Liver (tissue), 9 donors: ENCODE results near the gene VSTM2L. TPM values are rescaled to one million over a fixed set of nuclear protein-coding genes. Genes with fewer than 3 reads are reported as not detected.

Source experiments
- DNase-seq: peaks from one replicate; pipeline ENCODE4 v3.0.0-alpha.2; 2017; ENCODE audit warnings: low spot score
- H3K27ac ChIP-seq, 2 donors: one replicate each; pipeline ENCODE4 v1.7.0; 2013; ENCODE audit warnings: inconsistent platforms in 2 of 2, low read length in 2 of 2, control low read depth in 1 of 2, low read depth in 1 of 2, mild to moderate bottlenecking in 1 of 2
- H3K27me3 ChIP-seq, 4 donors: one replicate each; pipeline versions ENCODE4 v1.6.1 to v1.7.0; 2013; ENCODE audit warnings: low read length in 3 of 4, inconsistent platforms in 1 of 4, mild to moderate bottlenecking in 1 of 4, moderate library complexity in 1 of 4; ENCODE audit not compliant: control insufficient read depth in 4 of 4, insufficient read depth in 4 of 4
- H3K36me3 ChIP-seq, 4 donors: one replicate each; pipeline versions ENCODE4 v1.6.1 to v1.7.0; 2013; ENCODE audit warnings: low read length in 3 of 4, mild to moderate bottlenecking in 3 of 4, low read depth in 1 of 4, moderate library complexity in 1 of 4; ENCODE audit not compliant: control insufficient read depth in 4 of 4, insufficient read depth in 3 of 4
- H3K4me1 ChIP-seq, 4 donors: one replicate each; pipeline versions ENCODE4 v1.6.1 to v1.7.0; 2013; ENCODE audit warnings: low read length in 3 of 4, mild to moderate bottlenecking in 3 of 4, moderate library complexity in 1 of 4; ENCODE audit not compliant: control insufficient read depth in 4 of 4, insufficient read depth in 4 of 4
- H3K4me3 ChIP-seq, 3 donors: one replicate each; pipeline versions ENCODE4 v1.6.1 to v1.7.0; 2013; ENCODE audit warnings: low read length in 3 of 3, control low read depth in 1 of 3, low read depth in 1 of 3, mild to moderate bottlenecking in 1 of 3
- H3K9ac ChIP-seq, 2 donors: one replicate each; pipeline ENCODE4 v1.7.0; 2013; ENCODE audit warnings: low read length in 2 of 2, mild to moderate bottlenecking in 2 of 2, moderate library complexity in 2 of 2, control low read depth in 1 of 2, low read depth in 1 of 2
- H3K9me3 ChIP-seq, 4 donors: one replicate each; pipeline versions ENCODE4 v1.6.1 to v1.7.0; 2013; ENCODE audit warnings: low read length in 3 of 4; ENCODE audit not compliant: control insufficient read depth in 4 of 4
- EGR1 ChIP-seq, 2 donors: IDR thresholded peaks; 2 replicates each; pipeline ENCODE4 v1.6.1; 2016 to 2018; ENCODE audit warnings: antibody characterized with exemption in 2 of 2, low read depth in 2 of 2
- FOXA1 ChIP-seq: IDR thresholded peaks from 2 replicates; pipeline ENCODE4 v1.6.1; 2016; ENCODE audit warnings: antibody characterized with exemption
- FOXA2 ChIP-seq: IDR thresholded peaks from 2 replicates; pipeline ENCODE4 v1.6.1; 2016; ENCODE audit warnings: antibody characterized with exemption
- HNF4A ChIP-seq, 2 donors: conservative IDR thresholded peaks; 2 replicates each; pipeline ENCODE4 v1.6.1; 2016; ENCODE audit warnings: antibody characterized with exemption in 2 of 2, mild to moderate bottlenecking in 2 of 2
- HNF4G ChIP-seq: IDR thresholded peaks from 2 replicates; pipeline ENCODE4 v1.6.1; 2016; ENCODE audit warnings: antibody characterized with exemption
- NR2F2 ChIP-seq: IDR thresholded peaks from 2 replicates; pipeline ENCODE4 v1.6.1; 2016; ENCODE audit warnings: antibody characterized with exemption
- RAD21 ChIP-seq, 2 donors: IDR thresholded peaks; 2 replicates each; pipeline ENCODE4 v1.6.1; 2016; ENCODE audit warnings: antibody characterized with exemption in 2 of 2, mild to moderate bottlenecking in 2 of 2
- RXRA ChIP-seq, 2 donors: IDR thresholded peaks; 2 replicates each; pipeline ENCODE4 v1.6.1; 2017 to 2018; ENCODE audit warnings: antibody characterized with exemption in 2 of 2, mild to moderate bottlenecking in 1 of 2
- SP1 ChIP-seq: IDR thresholded peaks from 2 replicates; pipeline ENCODE4 v1.6.1; 2018; ENCODE audit warnings: antibody characterized with exemption, mild to moderate bottlenecking
- TAF1 ChIP-seq: conservative IDR thresholded peaks from 2 replicates; pipeline ENCODE4 v1.6.1; 2016; ENCODE audit warnings: antibody characterized with exemption, mild to moderate bottlenecking
- YY1 ChIP-seq: IDR thresholded peaks from 2 replicates; pipeline ENCODE4 v1.6.1; 2016; ENCODE audit warnings: antibody characterized with exemption, mild to moderate bottlenecking
- WGBS: extraction: QIAGEN DNeasy Blood & Tissue Kit; methylation state at CpG from one replicate; pipeline ENCODE4 v1.1.7; 2013; 5-methylcytosine and 5-hydroxymethylcytosine counted together
- polyA plus RNA-seq, 2 donors: library from polyadenylated mRNA; stranded (reverse) in 1 of 2; unstranded in 1 of 2; fragments of 200-250 nt in 1 of 2; fragments of >200 nt in 1 of 2; fragmentation: Nextera tagmentation in 1 of 2; extraction: Ambion mirVana in 1 of 2; gene quantifications; one replicate each; pipeline versions ENCODE4 v1.2.1 to v1.2.3, GENCODE V29; 2013 to 2015
- total RNA-seq, 2 donors: library from RNA; depleted of rRNA; stranded (reverse); fragments of >200 nt; gene quantifications; one replicate each; pipeline ENCODE4 v1.2.3, GENCODE V29; 2014
- TF ChIP-seq, protein P1 (sequence below): IDR thresholded peaks from 2 replicates; pipeline ENCODE4 v1.6.1; 2016; ENCODE audit warnings: antibody characterized with exemption
- TF ChIP-seq, protein P2 (sequence below): IDR thresholded peaks from 2 replicates; pipeline ENCODE4 v1.6.1; 2016; ENCODE audit warnings: antibody characterized with exemption
- TF ChIP-seq, protein P3 (sequence below): fragments of 150-350 bp; IDR thresholded peaks from 2 replicates; pipeline ENCODE4 v1.5.1; 2017; ENCODE audit warnings: improper control_type of control experiment, low read depth, low read length; ENCODE audit not compliant: missing input control
- TF ChIP-seq, protein P4 (sequence below): IDR thresholded peaks from 2 replicates; pipeline ENCODE4 v1.6.1; 2016; ENCODE audit warnings: antibody characterized with exemption, mild to moderate bottlenecking
- TF ChIP-seq, protein P5 (sequence below): IDR thresholded peaks from 2 replicates; pipeline ENCODE4 v1.6.1; 2016; ENCODE audit warnings: antibody characterized with exemption
- donor health status: healthy.
- donor health status: healthy.
- donor health status: healthy.
- donor health status: healthy.
- donor health status: healthy.

Gene VSTM2L
- total and polyA plus RNA-seq, 4 donors = 0.31 to 0.79 (median 0.56) TPM

DNA sequence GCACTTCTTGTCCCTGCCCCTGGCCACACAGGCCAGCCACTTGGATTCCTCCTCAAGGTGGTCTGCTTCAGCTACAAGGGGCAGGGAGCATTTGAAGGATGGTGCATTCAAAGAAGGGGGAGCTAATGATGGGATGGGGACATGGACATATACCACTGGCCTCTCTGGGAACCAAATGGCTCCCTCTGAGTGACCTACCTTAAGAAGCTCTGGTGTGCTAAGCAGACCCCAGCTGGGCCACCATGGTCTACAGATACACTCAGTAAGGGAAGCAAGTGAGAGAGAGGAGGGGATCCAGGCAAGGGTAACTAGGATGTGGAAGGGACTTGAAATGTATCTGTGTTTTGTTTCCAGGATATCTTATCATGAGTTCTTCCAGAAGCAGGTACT is 67.9 kb downstream of the VSTM2L start:
- H3K36me3 ChIP-seq = no peaks in the 10 kb centered on the region
- TF ChIP-seq EGR1 (IDR thresholded peaks at IDR 0.05; ENCODE audit: low read depth in 2 of 2) (no peak), FOXA1 (no peak), RAD21 (IDR thresholded peaks at IDR 0.05) (no peak), HNF4G (no peak), FOXA2 (no peak)
- TF ChIP-seq, protein P1, sequence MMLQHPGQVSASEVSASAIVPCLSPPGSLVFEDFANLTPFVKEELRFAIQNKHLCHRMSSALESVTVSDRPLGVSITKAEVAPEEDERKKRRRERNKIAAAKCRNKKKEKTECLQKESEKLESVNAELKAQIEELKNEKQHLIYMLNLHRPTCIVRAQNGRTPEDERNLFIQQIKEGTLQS = no peak
- TF ChIP-seq, protein P2, sequence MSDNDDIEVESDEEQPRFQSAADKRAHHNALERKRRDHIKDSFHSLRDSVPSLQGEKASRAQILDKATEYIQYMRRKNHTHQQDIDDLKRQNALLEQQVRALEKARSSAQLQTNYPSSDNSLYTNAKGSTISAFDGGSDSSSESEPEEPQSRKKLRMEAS = no peak
- TF ChIP-seq, protein P3, sequence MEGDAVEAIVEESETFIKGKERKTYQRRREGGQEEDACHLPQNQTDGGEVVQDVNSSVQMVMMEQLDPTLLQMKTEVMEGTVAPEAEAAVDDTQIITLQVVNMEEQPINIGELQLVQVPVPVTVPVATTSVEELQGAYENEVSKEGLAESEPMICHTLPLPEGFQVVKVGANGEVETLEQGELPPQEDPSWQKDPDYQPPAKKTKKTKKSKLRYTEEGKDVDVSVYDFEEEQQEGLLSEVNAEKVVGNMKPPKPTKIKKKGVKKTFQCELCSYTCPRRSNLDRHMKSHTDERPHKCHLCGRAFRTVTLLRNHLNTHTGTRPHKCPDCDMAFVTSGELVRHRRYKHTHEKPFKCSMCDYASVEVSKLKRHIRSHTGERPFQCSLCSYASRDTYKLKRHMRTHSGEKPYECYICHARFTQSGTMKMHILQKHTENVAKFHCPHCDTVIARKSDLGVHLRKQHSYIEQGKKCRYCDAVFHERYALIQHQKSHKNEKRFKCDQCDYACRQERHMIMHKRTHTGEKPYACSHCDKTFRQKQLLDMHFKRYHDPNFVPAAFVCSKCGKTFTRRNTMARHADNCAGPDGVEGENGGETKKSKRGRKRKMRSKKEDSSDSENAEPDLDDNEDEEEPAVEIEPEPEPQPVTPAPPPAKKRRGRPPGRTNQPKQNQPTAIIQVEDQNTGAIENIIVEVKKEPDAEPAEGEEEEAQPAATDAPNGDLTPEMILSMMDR = no peak
- H3K4me3 ChIP-seq = no peak overlapping the region
- no peaks in the 10 kb centered on the region for H3K4me1 ChIP-seq
- no peak for DNase-seq
- no peaks in the 10 kb centered on the region for H3K27me3 ChIP-seq
- H3K27ac ChIP-seq = no peak overlapping the region
- no peaks in the 10 kb centered on the region for H3K9me3 ChIP-seq
- H3K9ac ChIP-seq = no peak overlapping the region

DNA sequence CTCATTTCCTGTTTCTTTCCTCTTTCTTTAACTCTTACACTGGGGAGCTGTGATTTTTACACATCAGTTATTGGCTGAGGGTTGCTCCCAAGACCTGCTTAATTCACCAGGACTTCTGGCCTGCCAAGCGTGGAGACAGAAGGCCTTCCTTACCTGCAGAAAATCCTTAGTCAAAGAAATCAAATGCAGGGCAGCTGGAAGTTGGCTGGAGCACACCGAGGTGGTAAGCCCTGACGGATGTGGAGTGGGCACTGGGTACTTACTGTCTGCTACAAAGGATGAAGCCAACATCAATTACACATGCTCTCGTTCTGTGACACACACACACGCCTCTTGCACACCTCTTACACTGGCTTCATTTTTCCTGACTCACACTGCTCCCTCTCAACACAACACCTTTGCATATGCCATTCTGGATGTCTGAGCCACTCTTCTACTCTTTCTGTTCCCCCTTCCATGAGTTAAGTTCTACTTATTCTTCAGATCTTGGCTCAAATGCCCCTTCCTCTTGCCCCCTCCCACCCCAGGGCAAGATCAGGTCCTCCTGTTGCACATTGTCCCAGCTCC is 68.7 kb downstream of the VSTM2L start:
- no peaks in the 10 kb centered on the region for H3K36me3 ChIP-seq
- WGBS = 97% methylated on average over 5 of the region's 5 CpGs
- TF ChIP-seq, protein P2 = no peak
- TF ChIP-seq YY1 = no peak
- TF ChIP-seq RAD21 (IDR thresholded peaks at IDR 0.05) = no peak
- H3K27me3 ChIP-seq = no peaks in the 10 kb centered on the region
- no peak for DNase-seq
- no peak overlapping the region for H3K4me3 ChIP-seq
- no peak overlapping the region for H3K9ac ChIP-seq
- H3K4me1 ChIP-seq = no peaks in the 10 kb centered on the region
- H3K27ac ChIP-seq = no peak overlapping the region
- H3K9me3 ChIP-seq = no peaks in the 10 kb centered on the region

DNA sequence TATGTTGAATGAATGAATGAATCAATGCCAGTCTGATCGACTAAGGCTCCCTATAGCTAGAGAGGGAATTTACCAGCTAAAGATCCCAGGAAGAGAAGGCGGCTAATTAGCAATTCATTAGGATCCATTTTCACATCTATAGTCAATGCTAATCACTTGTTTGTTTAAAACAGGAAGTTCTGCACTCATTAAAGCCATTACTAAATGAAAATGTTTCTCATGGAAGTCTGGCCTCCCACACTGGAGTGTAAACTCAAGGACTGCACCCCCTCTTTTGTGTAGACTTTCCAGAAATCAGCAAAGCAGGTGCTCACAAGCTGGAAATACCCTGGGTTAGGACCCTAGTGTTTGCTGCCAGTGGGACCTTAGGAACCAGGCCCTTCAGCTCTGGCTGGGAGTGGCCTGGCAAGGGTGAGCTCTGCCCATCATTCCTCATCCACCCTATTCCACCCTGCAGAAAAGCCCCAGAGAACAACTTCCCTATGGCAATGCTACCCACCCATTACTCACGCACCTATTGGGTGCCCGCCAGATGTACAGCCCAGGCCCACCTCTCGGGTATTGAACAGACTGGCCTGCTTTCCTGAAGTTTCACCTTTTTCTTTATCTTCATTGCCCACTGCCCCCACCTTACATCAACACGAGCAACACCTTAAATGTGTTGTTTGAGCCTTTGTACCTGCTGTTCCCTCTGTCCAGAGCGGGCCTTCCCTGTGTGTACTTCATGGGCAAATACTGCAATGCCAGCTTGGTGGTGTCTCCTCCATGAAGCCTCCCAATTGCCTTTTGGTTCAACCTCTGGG is 69.5 kb downstream of the VSTM2L start:
- no peaks in the 10 kb centered on the region for H3K27me3 ChIP-seq
- H3K9me3 ChIP-seq = no peaks in the 10 kb centered on the region
- 95% methylated on average over 7 of the region's 7 CpGs for WGBS
- TF ChIP-seq, protein P4, sequence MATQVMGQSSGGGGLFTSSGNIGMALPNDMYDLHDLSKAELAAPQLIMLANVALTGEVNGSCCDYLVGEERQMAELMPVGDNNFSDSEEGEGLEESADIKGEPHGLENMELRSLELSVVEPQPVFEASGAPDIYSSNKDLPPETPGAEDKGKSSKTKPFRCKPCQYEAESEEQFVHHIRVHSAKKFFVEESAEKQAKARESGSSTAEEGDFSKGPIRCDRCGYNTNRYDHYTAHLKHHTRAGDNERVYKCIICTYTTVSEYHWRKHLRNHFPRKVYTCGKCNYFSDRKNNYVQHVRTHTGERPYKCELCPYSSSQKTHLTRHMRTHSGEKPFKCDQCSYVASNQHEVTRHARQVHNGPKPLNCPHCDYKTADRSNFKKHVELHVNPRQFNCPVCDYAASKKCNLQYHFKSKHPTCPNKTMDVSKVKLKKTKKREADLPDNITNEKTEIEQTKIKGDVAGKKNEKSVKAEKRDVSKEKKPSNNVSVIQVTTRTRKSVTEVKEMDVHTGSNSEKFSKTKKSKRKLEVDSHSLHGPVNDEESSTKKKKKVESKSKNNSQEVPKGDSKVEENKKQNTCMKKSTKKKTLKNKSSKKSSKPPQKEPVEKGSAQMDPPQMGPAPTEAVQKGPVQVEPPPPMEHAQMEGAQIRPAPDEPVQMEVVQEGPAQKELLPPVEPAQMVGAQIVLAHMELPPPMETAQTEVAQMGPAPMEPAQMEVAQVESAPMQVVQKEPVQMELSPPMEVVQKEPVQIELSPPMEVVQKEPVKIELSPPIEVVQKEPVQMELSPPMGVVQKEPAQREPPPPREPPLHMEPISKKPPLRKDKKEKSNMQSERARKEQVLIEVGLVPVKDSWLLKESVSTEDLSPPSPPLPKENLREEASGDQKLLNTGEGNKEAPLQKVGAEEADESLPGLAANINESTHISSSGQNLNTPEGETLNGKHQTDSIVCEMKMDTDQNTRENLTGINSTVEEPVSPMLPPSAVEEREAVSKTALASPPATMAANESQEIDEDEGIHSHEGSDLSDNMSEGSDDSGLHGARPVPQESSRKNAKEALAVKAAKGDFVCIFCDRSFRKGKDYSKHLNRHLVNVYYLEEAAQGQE = no peak
- TF ChIP-seq, protein P5, sequence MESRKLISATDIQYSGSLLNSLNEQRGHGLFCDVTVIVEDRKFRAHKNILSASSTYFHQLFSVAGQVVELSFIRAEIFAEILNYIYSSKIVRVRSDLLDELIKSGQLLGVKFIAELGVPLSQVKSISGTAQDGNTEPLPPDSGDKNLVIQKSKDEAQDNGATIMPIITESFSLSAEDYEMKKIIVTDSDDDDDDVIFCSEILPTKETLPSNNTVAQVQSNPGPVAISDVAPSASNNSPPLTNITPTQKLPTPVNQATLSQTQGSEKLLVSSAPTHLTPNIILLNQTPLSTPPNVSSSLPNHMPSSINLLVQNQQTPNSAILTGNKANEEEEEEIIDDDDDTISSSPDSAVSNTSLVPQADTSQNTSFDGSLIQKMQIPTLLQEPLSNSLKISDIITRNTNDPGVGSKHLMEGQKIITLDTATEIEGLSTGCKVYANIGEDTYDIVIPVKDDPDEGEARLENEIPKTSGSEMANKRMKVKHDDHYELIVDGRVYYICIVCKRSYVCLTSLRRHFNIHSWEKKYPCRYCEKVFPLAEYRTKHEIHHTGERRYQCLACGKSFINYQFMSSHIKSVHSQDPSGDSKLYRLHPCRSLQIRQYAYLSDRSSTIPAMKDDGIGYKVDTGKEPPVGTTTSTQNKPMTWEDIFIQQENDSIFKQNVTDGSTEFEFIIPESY = no peak
- no peak for TF ChIP-seq HNF4A (conservative IDR thresholded peaks at IDR 0.05)
- TF ChIP-seq RXRA (IDR thresholded peaks at IDR 0.05) = no peak
- no peak for TF ChIP-seq TAF1
- no peak for TF ChIP-seq FOXA2
- no peak for TF ChIP-seq EGR1 (IDR thresholded peaks at IDR 0.05; ENCODE audit: low read depth in 2 of 2)
- TF ChIP-seq NR2F2 = no peak
- no peak for TF ChIP-seq YY1
- TF ChIP-seq SP1 = no peak
- TF ChIP-seq, protein P2 = no peak

More for the DNA sequence above, 69.5 kb downstream of the VSTM2L start:
- Histone ChIP-seq H3K4me1 (no peaks in the 10 kb centered on the region), H3K4me3 (no peak overlapping the region), H3K36me3 (no peaks in the 10 kb centered on the region), H3K27ac (no peak overlapping the region), H3K9ac (no peak overlapping the region)
- no peak for DNase-seq
